Muscle of back (tissue), 11 donors: ENCODE data around the gene FOXP1. TPM values are rescaled to one million over a fixed set of nuclear protein-coding genes. Genes with fewer than 3 reads are reported as not detected.
A peak's percentile ranks its signal among the peaks of the same experiment; 100 is the strongest.
"Not testable (repeated sequence)": the region's sequence is repeated elsewhere in the genome, so short reads cannot be mapped to it uniquely, and the experiment has no call there.

ENCODE experiments used
- DNase-seq, 3 donors: peaks; one replicate each; pipeline versions ENCODE4 v3.0.0 to v3.0.0-alpha.2; 2013
- polyA plus RNA-seq, 10 donors: library from polyadenylated mRNA; unstranded; fragments of 120-200 nt; gene quantifications; one replicate each; pipeline ENCODE4 v1.2.1, GENCODE V29; 2013; ENCODE audit not compliant: insufficient read length in 10 of 10

Gene FOXP1
- polyA plus RNA-seq, 10 donors = 17.1 to 26.3 (median 20.8) TPM

GRCh38 chr3:70989174-70989573 is 594.4 kb downstream of the FOXP1 start:
- peak in 1 of 3 donors; percentile 63 for DNase-seq

- no peak for DNase-seq
Observed at GRCh38 chr3:70988111-70988510, 595.4 kb downstream of the FOXP1 start.

GRCh38 chr3:70985572-70985971 is 598.0 kb downstream of the FOXP1 start:
- DNase-seq = no peak

- no peak for DNase-seq
Observed at GRCh38 chr3:70984776-70985482, 598.6 kb downstream of the FOXP1 start.

GRCh38 chr3:70982700-70983140 is 600.8 kb downstream of the FOXP1 start:
- DNase-seq = peak in 2 of 3 donors; percentile 46 to 70

- peak in 2 of 3 donors; percentile 59 to 63 for DNase-seq
Observed at GRCh38 chr3:70982284-70982683, 601.2 kb downstream of the FOXP1 start.

- DNase-seq = peak in 1 of 3 donors; percentile 36
Observed at GRCh38 chr3:70981231-70981880, 602.2 kb downstream of the FOXP1 start.

GRCh38 chr3:70980646-70981170 is 602.8 kb downstream of the FOXP1 start:
- no peak for DNase-seq

GRCh38 chr3:70979983-70980645 is 603.4 kb downstream of the FOXP1 start:
- no peak for DNase-seq

- DNase-seq = no peak
Observed at GRCh38 chr3:70977712-70978111, 605.8 kb downstream of the FOXP1 start.

- not testable (repeated sequence) for DNase-seq
Observed at GRCh38 chr3:70975981-70976380, 607.5 kb downstream of the FOXP1 start.

- DNase-seq = no peak
Observed at GRCh38 chr3:70974747-70975146, 608.8 kb downstream of the FOXP1 start.

- DNase-seq = no peak
Observed at GRCh38 chr3:70973558-70973957, 610.0 kb downstream of the FOXP1 start.

GRCh38 chr3:70972855-70973254 is 610.7 kb downstream of the FOXP1 start:
- DNase-seq = no peak

- no peak for DNase-seq
Observed at GRCh38 chr3:70970952-70971351, 612.6 kb downstream of the FOXP1 start.

GRCh38 chr3:70970171-70970570 is 613.4 kb downstream of the FOXP1 start:
- no peak for DNase-seq

GRCh38 chr3:70963431-70964275 is 619.9 kb downstream of the FOXP1 start:
- DNase-seq = no peak

- DNase-seq = no peak
Observed at GRCh38 chr3:70959506-70960291, 623.8 kb downstream of the FOXP1 start.

- no peak for DNase-seq
Observed at GRCh38 chr3:70952033-70952747, 631.3 kb downstream of the FOXP1 start.

GRCh38 chr3:70951316-70951715 is 632.2 kb downstream of the FOXP1 start:
- DNase-seq = peak; percentile 38 to 83 (median 71)
